Measurements from ENCODE around the gene SEPTIN2.
"Not testable (repeated sequence)": the region's sequence is repeated elsewhere in the genome, so short reads cannot be mapped to it uniquely, and the experiment has no call there.

SEPTIN2 gene
- 233 to 435 (median 370) reads per million in 18 experiments for total RNA-seq

GRCh38 chr2:241315879-241316631 lies at the start of gene SEPTIN2:
SEPTIN2 (plus strand) TSS chr2:241315925; CDS start chr2:241324233, 8,308 bp downstream.
- DNase-seq: peak; percentile 39 to 72

DNA sequence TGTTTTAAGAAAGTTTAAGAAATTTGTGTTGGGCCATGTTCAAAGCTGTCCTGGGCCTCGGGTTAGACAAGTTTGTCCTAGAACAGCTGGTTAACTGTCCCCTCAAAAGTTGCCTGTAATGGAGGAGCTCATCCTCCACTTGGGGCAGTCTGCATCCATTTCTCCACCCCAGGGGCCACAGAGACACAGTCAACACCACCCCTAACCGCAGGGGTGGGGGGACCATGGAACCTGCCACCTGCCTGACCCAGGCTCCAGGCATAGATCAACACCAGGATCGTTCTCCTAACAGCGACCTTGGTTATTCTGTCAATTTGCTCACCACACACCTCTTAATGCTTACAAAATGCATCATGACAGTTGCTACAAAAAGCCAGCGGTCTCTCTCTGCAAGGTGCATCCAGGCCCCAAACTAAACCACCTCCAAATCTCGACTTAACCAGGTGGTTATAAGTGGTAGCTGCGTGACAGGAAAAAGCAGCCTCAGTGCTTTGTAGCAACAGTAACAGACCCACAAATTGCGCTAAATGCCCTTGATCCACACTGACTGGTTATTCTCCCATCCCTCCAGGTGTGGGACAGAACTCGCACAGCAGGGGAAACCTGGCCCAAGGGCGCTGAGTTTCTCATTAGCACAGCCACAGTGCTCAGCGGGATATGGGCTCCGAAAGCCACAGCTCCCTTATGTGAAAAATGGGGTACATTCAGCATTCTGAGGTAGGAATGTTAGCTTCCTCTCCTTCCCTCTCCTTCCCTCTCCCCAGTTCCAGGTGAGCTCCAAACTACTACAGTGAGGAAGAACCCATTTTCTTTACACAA lies 48.3 kb upstream of the SEPTIN2 start:
- DNase-seq: no peak

- DNase-seq: no peak
Measured at GRCh38 chr2:241268306-241268705, 47.4 kb upstream of the SEPTIN2 start.

- peak in 1 of 2 donors; percentile 17 for DNase-seq
Measured at GRCh38 chr2:241268716-241269445, 46.8 kb upstream of the SEPTIN2 start.

DNA sequence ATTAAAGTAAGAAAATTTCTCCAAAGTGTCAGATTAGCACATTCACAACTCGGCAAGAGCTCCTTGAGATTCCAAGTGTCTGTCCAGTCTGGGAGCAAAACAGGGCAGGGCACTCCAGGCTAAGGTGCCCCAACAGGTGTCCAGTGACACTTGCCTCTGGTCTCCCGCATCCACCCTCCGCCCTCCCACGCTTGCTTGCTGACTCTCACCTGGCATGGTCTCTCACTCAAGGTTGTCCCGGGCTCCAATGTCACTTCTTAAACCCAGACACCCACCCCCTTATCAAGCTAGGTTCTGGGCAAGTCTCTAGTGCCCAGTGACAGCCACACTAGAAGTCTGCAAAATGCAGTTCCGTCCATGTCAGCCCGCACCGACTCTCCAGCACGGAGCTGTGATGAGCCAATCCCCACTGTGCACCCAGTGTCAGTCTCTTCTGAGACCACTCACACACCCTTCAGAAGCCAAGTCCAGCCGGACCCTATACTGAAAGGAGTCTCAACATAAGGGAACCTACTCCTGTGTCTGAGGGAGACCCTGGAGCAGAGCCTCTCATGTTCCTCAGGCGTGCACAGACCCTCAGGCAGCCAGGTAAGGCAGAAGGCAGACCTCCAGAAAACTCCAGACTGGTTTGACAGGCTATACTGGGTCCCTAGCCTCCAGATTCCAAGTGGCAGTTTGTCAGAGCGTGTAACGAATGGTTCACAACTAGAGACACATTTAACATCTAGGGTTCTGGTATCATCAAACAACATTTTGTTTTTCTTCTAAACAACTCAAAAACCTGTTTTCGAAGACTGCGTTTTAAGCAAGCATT lies 45.8 kb upstream of the SEPTIN2 start:
- DNase-seq: no peak

DNA sequence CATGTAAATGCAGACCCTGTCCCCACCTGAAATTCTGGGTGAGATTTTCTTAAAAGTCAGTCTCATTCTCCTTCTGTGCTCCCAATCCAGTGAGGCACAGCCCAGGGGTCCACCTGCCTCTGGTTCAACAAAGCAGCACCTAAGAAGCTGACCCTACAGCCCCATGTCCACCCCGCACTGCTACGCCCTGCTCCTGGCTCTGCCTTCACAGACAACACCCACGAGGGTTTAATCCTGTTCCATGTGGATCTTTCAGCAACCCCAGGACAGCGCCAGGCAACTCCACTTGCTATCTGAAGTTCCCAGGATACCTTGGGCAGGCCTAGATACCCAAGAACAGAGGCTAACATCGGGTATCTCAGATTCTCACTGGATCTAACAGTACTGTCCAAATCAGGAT lies 45.2 kb upstream of the SEPTIN2 start:
- DNase-seq: no peak

GRCh38 chr2:241271706-241272302 lies 43.9 kb upstream of the SEPTIN2 start:
- DNase-seq: peak; percentile 78 to 89

GRCh38 chr2:241272303-241273209 lies 43.2 kb upstream of the SEPTIN2 start:
- peak; percentile 16 to 63 for DNase-seq

- DNase-seq: no peak
Measured at GRCh38 chr2:241273210-241274020, 42.3 kb upstream of the SEPTIN2 start.

DNA sequence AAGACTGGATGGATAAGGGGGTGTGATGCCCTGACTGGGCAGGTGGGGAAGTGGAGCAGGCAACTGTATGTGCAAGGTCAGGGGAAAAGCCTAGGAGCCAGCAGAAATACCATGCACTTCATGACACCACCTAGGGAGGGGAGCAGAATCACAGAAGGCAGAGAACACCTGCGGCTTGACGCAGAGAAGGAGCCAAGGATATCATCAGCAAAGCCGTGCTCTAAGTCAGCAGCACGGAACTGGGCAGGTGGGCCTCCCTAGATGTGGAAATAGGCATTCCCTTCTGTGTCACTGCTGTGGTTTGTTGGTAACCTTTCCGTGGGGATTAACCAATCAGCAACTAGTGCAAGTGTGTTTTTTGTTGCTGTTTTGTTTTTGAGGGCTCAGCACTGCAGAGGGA lies 41.6 kb upstream of the SEPTIN2 start:
- DNase-seq: no peak

- DNase-seq: no peak
Measured at GRCh38 chr2:241275504-241275903, 40.2 kb upstream of the SEPTIN2 start.

- no peak for DNase-seq
Measured at GRCh38 chr2:241275910-241276309, 39.8 kb upstream of the SEPTIN2 start.

DNA sequence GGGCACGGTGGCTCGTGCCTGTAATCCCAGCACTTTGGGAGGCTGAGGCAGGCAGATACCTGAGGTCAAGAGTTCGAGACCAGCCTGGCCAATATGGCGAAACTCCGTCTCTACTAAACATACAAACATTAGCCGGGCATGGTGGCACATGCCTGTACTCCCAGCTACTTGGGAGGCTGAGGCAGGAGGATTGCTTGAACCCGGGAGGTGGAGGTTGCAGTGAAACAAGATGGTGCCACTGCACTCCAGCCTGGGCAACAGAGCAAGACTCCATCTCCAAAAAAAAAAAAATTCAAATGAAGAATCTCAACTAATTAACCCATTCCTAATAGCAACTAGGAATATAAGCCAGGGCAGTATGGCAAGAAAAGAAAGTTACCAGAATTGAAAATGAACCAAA lies 37.4 kb upstream of the SEPTIN2 start:
- DNase-seq: not testable (repeated sequence)

- peak in 1 of 2 donors; percentile 8 for DNase-seq
Measured at GRCh38 chr2:241279413-241279812, 36.3 kb upstream of the SEPTIN2 start.

GRCh38 chr2:241279828-241280227 lies 35.9 kb upstream of the SEPTIN2 start:
- peak; percentile 27 to 62 for DNase-seq

DNA sequence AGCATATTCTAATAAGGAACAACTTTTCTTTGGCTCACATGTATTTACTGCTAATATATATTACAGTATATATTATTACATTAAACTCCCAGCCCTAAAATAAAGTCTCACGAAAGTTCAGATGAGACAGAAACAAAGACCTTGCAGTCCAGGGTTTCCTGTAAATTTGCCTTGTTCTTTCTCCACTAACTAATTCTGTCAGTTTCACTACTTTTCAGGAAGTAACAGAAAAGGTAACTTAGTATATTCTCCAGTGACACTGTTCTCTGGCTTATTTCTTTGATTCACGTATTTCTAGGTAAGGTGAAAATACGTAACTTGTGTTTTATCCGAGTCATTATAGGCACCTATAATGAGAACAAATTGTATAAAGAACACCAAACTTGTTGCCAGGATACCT lies 35.4 kb upstream of the SEPTIN2 start:
- no peak for DNase-seq

GRCh38 chr2:241282555-241282954 lies 33.2 kb upstream of the SEPTIN2 start:
- DNase-seq: no peak

DNA sequence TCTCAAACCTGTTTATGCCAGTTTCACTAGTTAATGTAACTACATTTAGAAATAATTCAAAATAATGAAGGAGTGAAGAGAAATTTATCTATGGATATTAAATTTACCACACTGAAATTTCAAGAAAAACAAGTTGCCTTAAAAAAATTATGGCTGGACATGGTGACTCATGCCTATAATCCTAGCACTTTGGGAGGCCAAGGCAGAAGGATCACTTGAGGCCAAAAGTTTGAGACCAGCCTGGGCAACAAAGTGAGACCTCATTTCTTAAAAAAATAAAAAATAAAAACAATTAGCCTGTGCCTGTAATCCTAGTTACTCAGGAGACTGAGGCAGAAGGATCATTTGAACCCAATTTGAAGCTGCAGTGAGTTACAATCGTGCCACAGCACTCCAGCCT lies 30.1 kb upstream of the SEPTIN2 start:
- DNase-seq: no peak

DNA sequence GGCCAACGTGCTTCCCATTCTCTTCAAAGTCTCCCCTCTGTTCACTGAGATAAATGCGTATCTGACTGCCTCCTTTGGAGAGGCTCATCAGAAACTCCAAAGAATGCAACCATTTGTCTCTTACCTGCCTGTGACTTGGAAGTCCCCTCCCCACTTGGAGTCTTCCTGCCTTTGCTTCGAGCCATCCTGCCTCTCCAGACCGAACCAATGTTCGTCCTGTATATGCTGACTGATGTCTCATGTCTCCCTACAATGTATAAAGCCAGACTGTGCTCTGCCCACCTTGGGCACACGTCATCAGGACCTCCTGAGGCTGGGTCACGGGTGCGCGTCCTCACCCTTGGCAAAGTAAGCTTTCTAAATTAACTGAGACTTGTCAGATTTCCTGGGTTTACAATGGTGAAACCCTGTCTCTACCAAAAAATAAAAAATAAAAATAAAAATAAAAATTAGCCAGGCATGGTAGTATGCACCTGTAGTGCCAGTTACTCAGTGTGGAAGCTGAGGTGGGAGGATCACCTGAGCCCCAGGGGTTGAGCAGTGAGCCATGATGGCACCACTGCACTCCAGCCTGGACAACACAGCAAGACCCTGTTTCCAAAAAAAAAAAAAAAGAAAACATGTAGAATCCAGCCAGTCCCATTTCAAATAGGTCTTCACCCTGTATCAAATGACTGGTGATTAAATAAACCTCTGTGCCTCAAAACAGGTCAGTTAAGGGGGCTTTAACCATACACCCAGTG lies 29.2 kb upstream of the SEPTIN2 start:
- DNase-seq: no peak

Data from inflammatory macrophage (primary cell).